Common myeloid progenitor, CD34-positive (primary cell): ENCODE measurements around the gene TMC5.

ENCODE experiments used
- CTCF ChIA-PET: fragments of 350-600 bp; sonication (Branson Sonifier 250); formaldehyde crosslinking; loops from one replicate; lab custom pipeline; 2021; ENCODE audit warnings: antibody characterized with exemption; lab: Charles Lee
- POLR2A ChIA-PET: fragments of 350-600 bp; sonication (Branson Sonifier 250); formaldehyde crosslinking; loops from one replicate; lab custom pipeline; 2021; ENCODE audit warnings: antibody characterized with exemption; lab: Charles Lee
- DNase-seq, 3 donors: peaks; one replicate each; pipeline versions ENCODE4 v3.0.0 to v3.0.0-alpha.2; 2013
- H3K27ac ChIP-seq, 2 experiments: 1 replicate in 1 of 2; 2 replicates in 1 of 2; pipeline ENCODE4 v1.7.0; 2013; ENCODE audit warnings: inconsistent platforms in 2 of 2, low read length in 2 of 2, mild to moderate bottlenecking in 2 of 2, low read depth in 1 of 2, moderate library complexity in 1 of 2; ENCODE audit not compliant: severe bottlenecking in 2 of 2, insufficient read depth in 1 of 2, poor library complexity in 1 of 2
- H3K27me3 ChIP-seq, 5 experiments: replicated peaks in 2 of 5; 1 replicate in 3 of 5; 2 replicates in 2 of 5; pipeline versions ENCODE4 v1.6.1 to v1.7.0; 2013; ENCODE audit warnings: low read length in 4 of 5, mild to moderate bottlenecking in 2 of 5, moderate library complexity in 2 of 5, inconsistent platforms in 1 of 5; ENCODE audit not compliant: insufficient read depth in 5 of 5, control insufficient read depth in 4 of 5
- H3K36me3 ChIP-seq, 4 experiments: 1 replicate in 2 of 4; 2 replicates in 2 of 4; pipeline versions ENCODE4 v1.6.1 to v1.7.0; 2013; ENCODE audit warnings: low read length in 3 of 4, control low read depth in 1 of 4, mild to moderate bottlenecking in 1 of 4; ENCODE audit not compliant: control insufficient read depth in 4 of 4, insufficient read depth in 4 of 4
- H3K4me1 ChIP-seq, 4 experiments: 1 replicate in 3 of 4; 2 replicates in 1 of 4; pipeline versions ENCODE4 v1.6.1 to v1.7.1; 2013; ENCODE audit warnings: low read length in 3 of 4, mild to moderate bottlenecking in 3 of 4, control low read depth in 1 of 4, inconsistent platforms in 1 of 4, moderate library complexity in 1 of 4; ENCODE audit not compliant: control insufficient read depth in 4 of 4, insufficient read depth in 4 of 4; ENCODE audit errors: control extremely low read depth in 1 of 4
- H3K4me3 ChIP-seq, 7 experiments: 1 replicate in 4 of 7; 2 replicates in 3 of 7; pipeline versions ENCODE4 v1.5.1 to v1.7.0; 2013; ENCODE audit warnings: mild to moderate bottlenecking in 7 of 7, low read length in 6 of 7, moderate library complexity in 6 of 7, inconsistent platforms in 2 of 7, low read depth in 2 of 7, control low read depth in 1 of 7; ENCODE audit not compliant: insufficient read depth in 4 of 7, control insufficient read depth in 1 of 7; ENCODE audit errors: extremely low read depth in 1 of 7
- H3K9me3 ChIP-seq, 5 experiments: 1 replicate in 4 of 5; 2 replicates in 1 of 5; pipeline versions ENCODE4 v1.6.1 to v1.7.1; 2013; ENCODE audit warnings: low read length in 4 of 5, mild to moderate bottlenecking in 2 of 5, inconsistent platforms in 1 of 5, low read depth in 1 of 5, moderate library complexity in 1 of 5; ENCODE audit not compliant: control insufficient read depth in 4 of 5, insufficient read depth in 2 of 5; ENCODE audit errors: control extremely low read depth in 1 of 5
- WGBS: methylation state at CpG from one replicate; pipeline ENCODE4 v1.1.5; 2013; ENCODE audit not compliant: insufficient coverage; 5-methylcytosine and 5-hydroxymethylcytosine counted together

TMC5 gene

DNA sequence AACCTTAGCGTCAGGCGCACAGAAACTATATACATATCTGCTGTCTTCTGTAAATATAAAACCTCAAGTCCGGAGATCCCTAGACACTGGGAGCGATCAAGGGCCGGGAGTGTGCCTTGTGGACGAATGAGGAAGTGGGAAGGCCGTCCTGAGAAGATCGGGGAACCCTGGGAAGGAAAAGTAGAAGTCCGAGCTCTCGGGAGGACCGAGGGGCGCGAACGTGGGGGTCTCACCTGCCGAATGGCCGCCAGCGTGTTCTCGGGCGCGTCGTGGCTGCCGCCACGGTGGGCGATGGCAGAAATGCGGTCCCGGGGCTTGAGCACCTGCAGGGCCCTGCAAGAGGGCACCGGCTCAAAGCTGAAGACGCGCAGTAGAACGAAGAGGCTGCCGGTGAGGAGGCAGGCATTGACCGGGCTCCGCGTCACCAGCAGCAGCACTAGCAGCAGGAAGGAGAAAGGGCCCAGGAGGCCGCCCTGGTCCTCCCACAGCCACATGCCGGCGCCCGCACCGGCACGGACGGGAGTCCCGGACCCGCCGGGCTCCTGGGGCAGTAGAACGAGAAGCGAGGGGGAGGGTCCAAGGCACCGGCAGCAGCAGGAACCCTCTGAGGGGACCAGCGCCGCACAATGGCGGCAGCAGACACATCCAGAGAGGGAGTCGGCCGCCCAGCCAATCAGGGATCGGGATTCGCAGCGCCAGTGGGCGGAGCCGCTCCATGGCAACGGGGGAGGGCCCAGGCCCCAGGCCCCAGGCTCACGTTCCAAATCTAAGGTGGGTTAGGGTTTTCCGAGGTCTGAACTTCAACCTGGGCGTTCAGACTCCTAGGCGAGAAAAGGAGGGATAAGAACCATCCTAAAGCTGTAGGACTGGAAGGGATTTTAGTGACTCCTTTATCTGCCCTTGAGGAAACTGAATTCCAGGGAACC is 104.1 kb downstream of the TMC5 start, which contains the start of gene GDE1:
TSS of gene GDE1 (minus strand) at position 628 of the 926 bp plus-strand sequence. CDS start at position 494, 134 bp downstream.
- Histone ChIP-seq H3K9me3 (no peaks in the 10 kb centered on the region), H3K4me1 (peaks cover 16 to 45% (median 37%) of the 10 kb centered on the region in 4 experiments), H3K36me3 (peaks cover 2 to 7% (median 7%) of the 10 kb centered on the region in 4 experiments), H3K27me3 (no peaks in the 10 kb centered on the region), H3K27ac (peak within 1 kb of the TSS; percentile 84 to 93), H3K4me3 (peak within 1 kb of the TSS; percentile 78 to 97 (median 88))
- peak; percentile 91 to 94 (median 93) for DNase-seq
- WGBS = under 1% methylated on average over 62 of the region's 62 CpGs
- ChIA-PET POLR2A (interaction anchor here (1.1 kb wide), 1 partner anchor 13 kb away, joined by 3 read pairs; no protein-coding TSS in a partner anchor), CTCF (interaction anchor here (1.1 kb wide), 1 partner anchor 18 kb away, joined by 3 read pairs; no protein-coding TSS in a partner anchor)

DNA sequence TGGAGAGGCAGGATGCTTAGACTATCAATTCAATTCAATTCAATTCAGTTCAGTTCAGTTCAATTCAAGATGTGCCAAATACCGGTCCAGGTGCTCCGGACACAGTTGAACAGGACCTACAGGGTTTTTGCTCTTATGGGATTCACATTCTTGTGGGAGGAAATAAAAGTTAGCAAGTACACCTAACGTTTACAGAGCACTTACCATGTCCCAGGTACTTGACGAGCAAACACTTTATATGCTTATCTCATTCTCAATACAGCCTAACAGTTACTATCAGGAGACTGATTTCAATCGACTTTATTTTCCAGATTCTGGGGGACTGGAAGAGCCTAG is 104.7 kb downstream of the TMC5 start:
- POLR2A ChIA-PET = no interaction called here
- Histone ChIP-seq H3K4me1 (peaks cover 16 to 45% (median 37%) of the 10 kb centered on the region in 4 experiments), H3K4me3 (peak overlapping the region in 3 of 7 experiments; percentile 78 to 94 (median 88))

DNA sequence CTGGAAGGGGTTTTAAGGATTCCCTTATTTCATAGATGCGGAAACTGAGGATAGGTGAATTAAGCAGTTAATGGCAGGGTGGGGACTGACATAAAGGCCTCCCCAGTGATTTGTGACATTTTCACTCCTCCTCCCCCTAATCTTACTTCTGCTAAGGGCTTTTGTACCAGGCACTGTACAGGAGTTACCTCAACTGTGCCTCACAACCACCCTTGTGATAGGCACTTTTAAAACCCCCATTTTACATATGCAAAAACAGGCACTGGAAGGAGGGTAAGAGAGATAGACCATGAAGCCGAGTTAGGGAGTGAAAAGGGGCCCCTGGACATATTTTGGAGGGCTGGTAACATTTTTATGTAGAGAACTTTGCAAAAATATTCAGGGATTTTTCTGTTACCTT is 105.1 kb downstream of the TMC5 start:
- Histone ChIP-seq H3K27me3 (no peaks in the 10 kb centered on the region), H3K36me3 (peaks cover 0 to 2% (median 2%) of the 10 kb centered on the region in 4 experiments), H3K9me3 (no peaks in the 10 kb centered on the region), H3K27ac (no peak overlapping the region), H3K4me1 (peaks cover 16 to 45% (median 37%) of the 10 kb centered on the region in 4 experiments), H3K4me3 (no peak overlapping the region)
- POLR2A ChIA-PET = no interaction called here
- CTCF ChIA-PET = no interaction called here
- DNase-seq = peak in 1 of 3 donors; percentile 10
- 100% methylated on average over 1 of the region's 2 CpGs for WGBS

More for the DNA sequence above, 104.7 kb downstream of the TMC5 start:
- Histone ChIP-seq H3K27me3 (no peaks in the 10 kb centered on the region), H3K36me3 (peaks cover 1 to 2% (median 2%) of the 10 kb centered on the region in 4 experiments), H3K27ac (peak overlapping the region in 1 of 2 experiments; percentile 93), H3K9me3 (no peaks in the 10 kb centered on the region)
- peak in 1 of 3 donors; percentile 6 for DNase-seq
- CTCF ChIA-PET = interaction anchor here (1.1 kb wide), 1 partner anchor 19 kb away, joined by 3 read pairs; no protein-coding TSS in a partner anchor
- WGBS = 55% methylated on average over 4 of the region's 5 CpGs

DNA sequence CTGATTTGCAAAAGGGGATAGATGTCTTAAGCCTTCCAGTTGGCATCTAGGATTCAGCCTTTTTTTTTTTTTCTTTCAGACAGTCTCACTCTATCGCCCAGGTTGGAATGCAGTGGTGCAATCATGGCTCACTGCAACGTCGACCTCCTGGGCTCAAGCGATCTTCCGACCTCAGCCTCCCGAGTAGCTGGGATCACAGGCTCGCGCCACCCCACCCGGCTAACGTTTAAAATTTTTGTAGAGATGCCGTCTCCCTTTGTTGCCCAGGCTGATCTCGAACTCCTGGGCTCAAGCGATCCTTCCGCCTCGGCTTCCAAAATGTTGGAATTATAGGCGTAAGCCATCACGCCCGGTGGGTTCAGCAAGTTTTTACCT is 105.5 kb downstream of the TMC5 start:
- no peak overlapping the region for H3K27ac ChIP-seq
- POLR2A ChIA-PET = interaction anchor here (1.9 kb wide), 1 partner anchor 33 kb away, joined by 11 read pairs; the partner anchor contains the start of gene VPS35L
- no peaks in the 10 kb centered on the region for H3K9me3 ChIP-seq
- peaks cover 16 to 45% (median 37%) of the 10 kb centered on the region in 4 experiments for H3K4me1 ChIP-seq
- CTCF ChIA-PET = no interaction called here
- WGBS = 78% methylated on average over 18 of the region's 18 CpGs
- peaks cover 0 to 6% (median 2%) of the 10 kb centered on the region in 4 experiments for H3K36me3 ChIP-seq
- no peak for DNase-seq
- H3K4me3 ChIP-seq = no peak overlapping the region
- H3K27me3 ChIP-seq = no peaks in the 10 kb centered on the region

DNA sequence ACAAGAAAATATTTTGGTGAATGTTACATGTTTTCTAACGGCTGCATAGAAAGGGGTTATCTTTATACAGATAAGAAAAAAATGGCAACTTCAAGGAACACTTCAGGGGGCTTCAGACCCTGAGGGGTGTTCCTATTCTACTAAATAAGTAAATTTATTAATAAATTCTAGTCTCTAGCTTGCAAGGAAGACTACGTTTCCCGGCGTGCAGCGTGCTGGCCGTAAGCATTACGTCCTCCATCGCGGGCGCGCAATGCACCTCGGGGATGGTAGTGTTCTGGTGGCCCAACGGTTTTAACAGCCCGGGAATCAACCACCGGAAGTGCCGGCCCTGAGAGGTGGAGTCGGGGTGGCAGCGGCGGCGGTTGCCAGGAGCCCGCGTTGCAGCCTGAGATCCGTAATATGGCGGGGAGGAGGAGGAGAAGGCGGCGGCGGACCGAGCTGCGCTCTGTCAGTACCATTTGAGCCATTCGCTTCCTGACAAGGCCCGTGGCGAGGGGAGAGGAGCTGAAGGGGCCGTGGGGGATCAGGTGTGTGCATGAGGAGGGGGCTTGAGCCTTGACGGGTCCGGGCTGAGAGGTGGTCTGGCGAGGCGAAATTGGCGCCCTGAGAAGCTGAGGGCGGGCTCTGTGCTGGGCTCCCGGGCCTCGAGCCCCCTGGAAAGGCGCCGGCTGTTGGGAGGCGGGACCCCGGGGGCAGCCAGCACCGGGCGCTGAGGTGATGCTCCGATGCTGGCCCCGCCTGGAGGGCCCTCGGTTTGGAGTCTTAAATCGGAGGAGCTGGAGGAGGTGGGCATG is 106.1 kb downstream of the TMC5 start, which contains the start of gene CCP110:
TSS of gene CCP110 (plus strand) at position 384 of the 797 bp plus-strand sequence. CDS start 3,940 bp downstream, outside the sequence.
- Histone ChIP-seq H3K4me1 (peaks cover 16 to 43% (median 37%) of the 10 kb centered on the region in 4 experiments), H3K27ac (peak within 1 kb of the TSS; percentile 70 to 91)
- CTCF ChIA-PET = interaction anchor here (0.9 to 4.8 kb wide), 4 partner anchors 10 to 32 kb away, joined by 3 to 17 read pairs (median 4); partner anchors contain the start of gene VPS35L

DNA sequence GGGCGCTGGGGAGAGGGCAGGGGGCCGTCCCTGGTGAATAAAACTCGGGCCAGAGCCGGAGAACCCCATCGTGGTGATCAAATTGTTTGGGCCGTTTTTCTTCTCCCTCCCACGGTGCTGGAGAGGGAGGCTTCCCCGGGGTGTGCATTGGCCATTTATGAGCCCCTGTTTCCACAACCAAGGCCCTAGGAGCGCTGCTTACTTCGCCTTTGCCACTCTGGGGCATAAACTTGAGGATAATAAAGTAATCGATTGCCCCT is 106.6 kb downstream of the TMC5 start:
- ChIA-PET POLR2A (interaction anchor here (1.9 kb wide), 1 partner anchor 31 kb away, joined by 11 read pairs; the partner anchor contains the start of gene VPS35L), CTCF (interaction anchor here (0.9 to 4.8 kb wide), 4 partner anchors 9 to 31 kb away, joined by 3 to 17 read pairs (median 4); partner anchors contain the start of gene VPS35L)
- Histone ChIP-seq H3K4me3 (peak overlapping the region; percentile 91 to 99 (median 98)), H3K36me3 (peaks cover 4 to 13% (median 8%) of the 10 kb centered on the region in 4 experiments), H3K27me3 (no peaks in the 10 kb centered on the region), H3K4me1 (peaks cover 16 to 43% (median 37%) of the 10 kb centered on the region in 4 experiments), H3K27ac (peak overlapping the region; percentile 70 to 91), H3K9me3 (no peaks in the 10 kb centered on the region)
- peak in 1 of 3 donors; percentile 7 for DNase-seq
- WGBS = 0% methylated on average over 9 of the region's 11 CpGs

More for the DNA sequence above, 106.1 kb downstream of the TMC5 start, which contains the start of gene CCP110:
- POLR2A ChIA-PET = interaction anchor here (1.9 kb wide), 1 partner anchor 32 kb away, joined by 11 read pairs; the partner anchor contains the start of gene VPS35L
- peak; percentile 96 to 99 (median 98) for DNase-seq
- WGBS = 0% methylated on average over 40 of the region's 51 CpGs
- H3K4me3 ChIP-seq = peak within 1 kb of the TSS; percentile 91 to 99 (median 98)
- peaks cover 1 to 11% (median 6%) of the 10 kb centered on the region in 4 experiments for H3K36me3 ChIP-seq
- no peaks in the 10 kb centered on the region for H3K9me3 ChIP-seq
- no peaks in the 10 kb centered on the region for H3K27me3 ChIP-seq
